HG02884 (cell line): Measurements from ENCODE around the gene BICRAL.
"Not testable (repeated sequence)": the region's sequence is repeated elsewhere in the genome, so short reads cannot be mapped to it uniquely, and the experiment has no call there.

Source experiments
- ATAC-seq: cut with Tn5 transposase; IDR thresholded peaks from one replicate; pipeline ENCODE4 v1.9.1; 2021; ENCODE audit warnings: mild to moderate bottlenecking, moderate library complexity; ENCODE audit not compliant: unreplicated experiment

BICRAL gene

GRCh38 chr6:42781796-42782688 is at the start of gene BICRAL:
Gene BICRAL (plus strand): TSS chr6:42782052. CDS start chr6:42822023, 39,971 bp downstream.
- no peak for ATAC-seq

GRCh38 chr6:42733867-42734481 is 47.9 kb upstream of the BICRAL start:
- not testable (repeated sequence) for ATAC-seq

DNA sequence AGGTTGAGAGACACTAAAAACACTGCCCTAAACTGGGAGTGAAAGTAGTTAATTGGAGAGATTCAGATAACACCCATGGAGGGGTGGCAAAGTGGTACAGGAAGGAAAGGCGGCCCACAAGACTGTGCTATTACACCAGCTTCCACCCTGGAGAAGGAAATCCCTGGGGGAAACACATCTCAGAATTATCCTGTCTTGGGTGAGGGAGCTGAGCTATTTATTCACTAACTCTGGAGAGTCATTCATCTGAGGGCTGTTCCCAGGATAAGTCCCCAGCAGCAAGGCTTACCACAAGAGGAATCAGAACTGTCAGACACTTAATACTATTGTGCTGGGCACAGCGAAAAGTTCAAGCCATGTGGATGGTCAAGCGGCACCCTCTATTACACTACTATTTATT is 45.9 kb upstream of the BICRAL start:
- no peak for ATAC-seq

DNA sequence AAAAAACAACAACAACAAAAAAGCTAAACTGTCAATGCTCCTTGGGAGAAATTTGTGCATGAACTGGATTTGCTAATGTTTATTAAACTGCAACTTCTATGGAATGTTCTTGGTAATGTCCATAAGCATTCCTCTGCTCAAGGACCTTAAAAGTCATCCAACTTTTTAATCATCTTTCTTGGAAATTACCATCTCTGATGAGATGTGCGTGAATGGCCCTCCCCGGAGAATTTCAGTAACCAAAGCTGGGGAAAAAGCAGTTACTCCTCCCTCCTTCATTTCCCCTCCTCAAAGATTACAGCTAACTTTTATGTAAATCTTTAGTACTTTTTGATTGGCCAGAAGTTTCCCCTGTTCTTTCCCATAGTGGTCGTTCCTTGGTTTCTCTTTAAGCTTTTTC is 41.1 kb upstream of the BICRAL start:
- no peak for ATAC-seq

DNA sequence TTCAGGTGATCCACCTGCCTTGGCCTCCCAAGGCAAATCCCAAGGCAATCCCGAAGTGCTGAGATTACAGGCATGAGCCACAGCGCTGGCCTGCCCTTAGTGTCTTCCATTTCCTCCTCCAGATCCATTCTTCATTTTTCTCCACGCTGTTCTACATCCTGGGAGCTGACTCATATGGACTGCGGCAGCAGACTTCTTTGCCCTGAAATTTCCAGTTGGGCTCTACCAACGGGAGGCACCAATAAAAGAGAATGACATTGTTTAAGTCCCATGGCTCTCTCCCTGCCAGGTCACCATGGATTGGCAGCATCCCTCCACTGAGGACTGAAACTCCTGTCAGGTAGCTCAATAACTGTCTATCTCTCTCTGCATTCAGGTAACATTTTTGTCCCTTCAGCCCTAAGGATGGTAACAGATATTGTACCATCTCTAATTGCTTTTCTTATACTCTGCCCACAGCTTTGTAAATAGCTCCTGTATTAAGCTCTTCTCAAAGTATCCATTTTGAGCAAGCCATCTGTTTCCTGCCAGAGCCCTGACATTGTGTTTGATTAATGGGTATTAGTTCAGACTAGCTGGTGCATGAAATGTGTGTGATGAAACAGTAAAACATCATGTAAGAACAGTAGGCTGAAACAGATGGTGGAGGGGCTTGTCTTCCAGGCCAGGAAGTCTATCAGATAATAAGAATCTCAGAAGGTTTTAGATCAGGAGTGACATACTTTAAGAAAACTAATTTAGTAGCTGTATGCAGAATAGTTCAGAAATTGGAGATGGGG is 39.5 kb upstream of the BICRAL start:
- ATAC-seq: no peak

GRCh38 chr6:42744351-42744893 is 37.4 kb upstream of the BICRAL start:
- no peak for ATAC-seq

DNA sequence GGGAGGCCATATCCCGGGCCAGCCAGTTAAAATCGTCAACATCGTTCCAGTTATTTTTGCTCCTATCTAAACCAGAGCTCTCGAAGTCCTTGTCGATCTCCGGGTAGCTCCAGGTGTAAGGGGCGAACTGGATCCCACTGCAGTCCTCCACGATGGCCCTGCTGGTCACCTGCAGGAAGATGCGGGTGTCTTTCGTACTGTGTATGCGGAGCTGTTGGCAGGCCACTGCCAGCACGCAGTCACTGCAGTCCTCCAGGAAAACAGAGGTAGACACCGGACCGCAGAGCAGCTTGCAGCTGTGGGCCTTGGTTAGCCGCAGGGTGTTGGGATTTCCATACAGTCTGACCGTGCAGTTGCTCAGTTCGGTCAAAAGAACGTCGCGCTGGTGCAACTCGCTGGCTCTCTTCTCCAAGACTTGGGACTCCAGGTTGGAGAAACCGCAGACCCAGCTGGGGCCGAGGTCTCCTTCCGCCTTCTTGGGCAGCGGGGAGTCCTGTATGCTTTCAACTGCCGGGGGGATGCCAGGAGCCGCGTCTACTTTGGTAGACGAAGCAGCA is 36.7 kb upstream of the BICRAL start:
- ATAC-seq: no peak

DNA sequence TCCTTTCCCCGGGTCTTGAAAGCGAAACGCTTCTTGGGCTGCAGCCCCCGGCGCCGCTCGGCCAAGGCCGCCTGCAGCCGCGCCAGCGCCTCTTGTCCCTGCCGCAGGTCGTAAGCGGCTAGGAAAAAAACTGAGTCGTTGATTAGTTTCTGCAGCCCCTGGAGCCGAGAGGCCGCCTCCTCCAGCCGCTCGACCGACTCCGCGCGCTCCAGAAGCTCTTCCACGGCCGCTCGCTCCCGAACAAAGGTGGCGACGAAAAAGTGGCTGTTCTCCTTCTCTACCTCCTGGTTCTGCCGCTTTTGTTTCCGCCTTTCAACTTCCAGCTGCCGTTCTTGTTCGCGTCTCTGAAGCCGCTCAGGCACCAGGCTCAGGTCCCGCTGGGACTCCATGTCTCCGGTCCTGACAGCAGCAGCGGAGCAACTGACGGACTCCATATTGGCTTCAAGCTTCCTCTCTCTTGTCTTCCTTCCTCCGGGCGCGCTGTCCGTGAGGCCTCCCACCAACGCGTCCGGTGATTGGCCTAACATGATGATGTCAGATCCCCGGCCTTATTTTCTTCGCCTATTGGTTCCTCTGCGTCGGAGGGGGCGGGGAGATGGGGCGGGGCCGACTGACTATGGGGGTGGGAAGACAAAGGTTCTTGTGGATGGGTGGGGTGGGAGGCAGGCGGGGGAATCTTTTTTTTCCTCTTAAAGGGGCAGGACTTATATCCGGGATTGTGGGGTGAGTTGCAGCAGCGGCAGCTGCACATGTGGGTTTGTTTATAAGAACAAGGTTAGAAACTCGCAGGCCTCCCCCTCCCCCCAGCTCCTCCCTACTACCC is 36.0 kb upstream of the BICRAL start, which contains the start of gene TBCC:
TSS of gene TBCC (minus strand) at position 464 of the 823 bp plus-strand sequence. CDS start at position 434, 30 bp downstream.
- peak; percentile 64 for ATAC-seq

DNA sequence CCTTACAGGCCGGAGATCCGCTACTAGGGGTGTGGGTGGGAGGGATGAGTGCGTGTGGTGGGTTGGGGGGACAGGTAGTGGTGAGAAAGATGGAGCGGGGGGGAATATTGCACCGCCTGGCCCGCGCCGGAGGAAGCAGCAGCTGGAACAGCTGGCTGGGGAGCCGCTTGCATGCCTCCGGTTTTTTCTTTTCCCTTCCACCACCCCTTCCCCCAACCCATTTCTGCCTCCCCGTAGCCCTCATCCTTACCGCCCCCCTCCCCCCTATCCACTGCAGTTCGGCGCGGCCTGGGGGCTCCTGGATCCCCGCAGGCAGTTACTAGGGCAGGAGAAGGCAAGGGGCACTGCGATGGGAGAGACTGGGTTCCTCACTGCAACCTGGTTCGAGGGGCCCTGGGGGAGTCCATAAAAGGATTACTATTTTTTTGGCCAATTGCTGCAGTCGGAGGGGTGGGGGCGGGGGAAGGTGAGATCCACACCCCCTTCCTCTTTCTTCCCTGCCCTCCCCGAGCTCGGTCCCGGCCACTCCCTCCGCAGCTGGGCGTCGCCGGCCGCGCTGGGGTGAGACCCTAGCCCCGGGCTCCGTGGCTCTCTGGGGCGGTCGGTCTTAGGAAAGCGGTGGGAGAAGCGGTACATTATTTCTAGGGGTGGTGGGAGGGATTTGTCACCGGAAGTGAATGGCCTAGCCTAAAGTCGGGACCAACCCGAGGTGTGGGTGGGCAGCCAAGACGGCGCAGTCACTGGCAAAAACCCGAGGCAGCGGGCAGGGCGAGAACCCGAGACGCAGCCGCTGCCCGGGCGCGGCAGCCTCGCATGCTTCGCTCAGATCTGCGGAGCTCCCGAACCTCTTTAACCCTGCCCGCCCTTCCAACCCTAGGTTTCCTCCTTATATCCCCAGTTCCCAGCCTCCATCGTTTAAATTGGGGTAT is 35.1 kb upstream of the BICRAL start:
- no peak for ATAC-seq

DNA sequence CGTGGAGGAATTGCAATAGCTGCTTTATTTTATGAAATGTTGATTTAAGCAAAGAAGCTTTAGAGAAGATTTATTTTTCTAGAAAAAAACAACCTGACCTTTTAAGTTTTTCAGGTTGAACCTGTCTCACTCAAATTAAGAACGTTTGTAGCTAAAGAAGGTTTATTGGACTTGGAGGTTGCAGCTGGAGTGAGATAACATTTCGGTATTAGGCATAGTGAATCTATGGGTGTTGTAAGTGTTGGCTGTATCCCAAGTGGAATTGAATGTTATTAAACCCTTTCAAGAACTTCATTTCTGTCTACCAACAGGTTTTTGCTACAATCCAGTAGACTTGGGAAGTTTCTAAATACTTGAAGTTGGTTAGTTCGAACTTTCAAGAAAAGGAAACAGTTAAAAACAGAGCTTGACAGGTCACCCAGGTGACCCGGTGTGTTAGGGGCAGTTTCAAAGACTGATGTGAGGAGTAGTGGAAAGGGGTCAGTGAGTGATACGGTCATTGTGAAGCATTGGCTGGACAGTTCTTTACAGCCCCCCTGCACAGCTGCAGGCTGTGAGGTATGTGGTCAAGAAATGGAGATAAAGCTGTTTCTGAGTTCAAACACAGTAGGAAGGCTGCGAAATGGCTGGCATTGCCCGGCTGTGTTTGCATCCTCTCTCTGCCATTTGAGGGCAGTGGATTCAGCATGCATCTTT is 33.5 kb upstream of the BICRAL start:
- no peak for ATAC-seq

DNA sequence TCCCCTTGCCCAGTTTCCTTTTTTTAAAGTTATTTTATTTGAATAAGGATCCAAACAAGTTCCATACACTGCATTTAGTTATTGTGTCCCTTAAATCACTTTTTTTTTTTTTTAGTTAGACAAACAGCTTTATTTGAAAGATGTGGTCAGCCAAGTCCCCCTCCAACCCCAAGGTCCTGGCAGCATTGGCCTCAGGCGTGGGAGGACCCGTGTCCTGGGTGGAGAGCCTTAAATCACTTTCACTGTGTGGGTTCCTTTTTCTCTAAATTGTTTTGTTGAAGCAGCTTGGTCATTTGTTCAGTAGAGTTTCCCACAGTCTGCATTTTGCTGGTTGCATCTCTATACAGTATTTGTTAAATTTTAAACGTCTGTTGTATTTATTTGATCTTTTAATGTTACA is 30.8 kb upstream of the BICRAL start:
- ATAC-seq: no peak

GRCh38 chr6:42754759-42755158 is 27.1 kb upstream of the BICRAL start:
- ATAC-seq: no peak

GRCh38 chr6:42756722-42757121 is 25.1 kb upstream of the BICRAL start:
- ATAC-seq: no peak

GRCh38 chr6:42758756-42759430 is 23.0 kb upstream of the BICRAL start:
- no peak for ATAC-seq

DNA sequence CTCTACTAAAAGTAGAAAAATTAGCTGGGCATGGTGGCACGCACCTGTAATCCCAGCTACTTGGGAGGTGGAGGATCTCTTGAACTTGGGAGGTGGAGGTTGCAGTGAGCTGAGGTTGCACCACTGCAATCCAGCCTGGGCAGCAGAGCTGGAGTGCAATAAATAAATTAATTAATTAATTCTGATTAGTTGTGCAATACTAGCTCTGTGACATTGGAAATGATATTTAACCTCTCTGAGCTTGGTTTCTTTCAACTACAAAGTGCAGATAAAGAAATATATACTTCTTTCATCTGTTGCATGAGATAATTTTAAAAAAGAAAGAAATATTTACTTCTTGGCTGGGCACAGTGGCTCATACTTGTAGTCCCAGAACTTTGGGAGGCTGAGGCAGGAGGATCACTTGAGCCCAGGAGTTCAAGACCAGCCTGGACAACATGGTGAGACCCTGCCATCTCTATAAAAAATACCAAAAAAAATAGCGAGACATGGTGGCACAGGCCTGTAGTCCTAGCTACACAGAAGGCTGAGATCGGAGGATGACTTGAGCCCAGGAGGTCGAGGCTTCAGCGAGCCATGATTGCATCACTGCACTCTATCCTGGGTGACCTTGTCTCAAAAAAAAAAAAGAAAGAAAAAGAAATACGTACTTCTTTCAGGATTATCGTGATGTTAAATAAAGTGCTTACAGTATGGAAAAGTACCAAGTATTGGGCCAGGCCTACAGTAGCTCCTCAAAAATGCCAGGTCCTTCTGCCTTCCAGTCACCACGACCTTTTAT is 20.4 kb upstream of the BICRAL start:
- no peak for ATAC-seq

DNA sequence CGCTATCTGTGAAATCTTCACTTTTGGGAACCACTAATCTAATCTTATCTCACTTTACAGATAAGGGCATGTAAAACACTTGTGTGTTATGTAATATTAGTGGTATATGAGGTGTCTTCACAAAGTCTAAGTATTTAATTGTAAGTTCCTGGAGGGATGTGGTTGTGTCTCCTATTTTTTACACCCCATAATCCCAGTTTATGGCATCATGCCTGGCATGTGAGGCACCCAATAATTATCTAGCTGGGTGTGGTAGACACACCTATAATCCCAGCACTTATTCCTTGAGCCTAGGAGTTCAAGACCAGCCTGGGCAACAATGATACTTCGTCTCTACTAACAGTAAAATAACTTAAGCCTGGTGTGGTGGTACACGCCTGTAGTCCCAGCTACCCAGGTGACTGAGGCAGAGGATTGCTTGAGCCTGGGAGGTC is 19.4 kb upstream of the BICRAL start:
- ATAC-seq: no peak

GRCh38 chr6:42762950-42763349 is 18.9 kb upstream of the BICRAL start:
- ATAC-seq: no peak
